GM12878 (cell line): ENCODE measurements around the gene CDR2. TPM values are rescaled to one million over a fixed set of nuclear protein-coding genes. Genes with fewer than 3 reads are reported as not detected.
A peak's percentile ranks its signal among the peaks of the same experiment; 100 is the strongest.

Source experiments
- GATAD2B ChIP-seq: fragments of 450-650 bp; conservative IDR thresholded peaks from 2 replicates; pipeline ENCODE4 v1.6.1; 2017; ENCODE audit warnings: low read depth, mild to moderate bottlenecking, moderate library complexity
- JUNB ChIP-seq: IDR thresholded peaks from 2 replicates; pipeline ENCODE4 v1.6.1; 2016; ENCODE audit warnings: antibody characterized with exemption, mild to moderate bottlenecking
- KDM1A ChIP-seq: fragments of 200-600 bp; sonication (generic); IDR thresholded peaks from 2 replicates; pipeline ENCODE4 v1.6.1; 2016; ENCODE audit warnings: borderline replicate concordance
- MXI1 ChIP-seq: fragments of 150-350 bp; IDR thresholded peaks from 2 replicates; pipeline ENCODE4 v1.6.1; 2011; ENCODE audit warnings: low read depth, mild to moderate bottlenecking, inconsistent platforms, low read length, improper control_type of control experiment
- SMARCA5 ChIP-seq: fragments of 450-650 bp; IDR thresholded peaks from 2 replicates; pipeline ENCODE4 v1.6.1; 2017; ENCODE audit warnings: mild to moderate bottlenecking
- TCF3 ChIP-seq: IDR thresholded peaks from 2 replicates; pipeline ENCODE4 v1.6.1; 2012; ENCODE audit warnings: low read depth, mild to moderate bottlenecking, low read length, borderline replicate concordance; ENCODE audit not compliant: insufficient read depth
- ZNF24 ChIP-seq: fragments of 450-650 bp; IDR thresholded peaks from 2 replicates; pipeline ENCODE4 v1.6.1; 2017; ENCODE audit warnings: antibody characterized with exemption, mild to moderate bottlenecking
- polyA plus RNA-seq, 11 experiments: library from polyadenylated mRNA; depleted of rRNA in 4 of 11; unstranded in 6 of 11; stranded (reverse) in 5 of 11; fragments of >200 nt; fragmentation: Nextera tagmentation in 4 of 11; fragmentation: Illumina TruSeq in 1 of 11; extraction: Ambion mirVana in 4 of 11; extraction: Trizol in 1 of 11; gene quantifications; 1 replicate in 1 of 11; 2 replicates in 10 of 11; pipeline versions ENCODE4 v1.2.1 to v1.2.3, GENCODE V29; 2011 to 2016; ENCODE audit warnings: inconsistent platforms in 2 of 11, missing spikeins in 2 of 11, low read depth in 1 of 11
- total RNA-seq, 4 experiments: library from RNA; depleted of rRNA in 3 of 4; stranded (reverse); fragments of >200 nt in 3 of 4; fragmentation: Illumina TruSeq in 1 of 4; extraction: Trizol in 1 of 4; gene quantifications; 2 replicates each; pipeline versions ENCODE4 v1.2.1 to v1.2.3, GENCODE V29; 2013 to 2021
- TF ChIP-seq, protein P1 (sequence below): fragments of 450-650 bp; IDR thresholded peaks from 2 replicates; pipeline ENCODE4 v1.6.1; 2017; ENCODE audit warnings: mild to moderate bottlenecking, moderate library complexity
- TF ChIP-seq, protein P2 (sequence below): fragments of 450-650 bp; IDR thresholded peaks from 2 replicates; pipeline ENCODE4 v1.6.1; 2018; ENCODE audit warnings: borderline replicate concordance, mild to moderate bottlenecking; ENCODE audit not compliant: partially characterized antibody
- TF ChIP-seq, protein P3 (sequence below): fragments of 450-650 bp; IDR thresholded peaks from 2 replicates; pipeline ENCODE4 v1.6.1; 2017; ENCODE audit warnings: mild to moderate bottlenecking, moderate library complexity

The CDR2 gene
- total and polyA plus RNA-seq, 10 of the 15 experiments (the other 5 are each of a cell fraction or from before 2014, with no cell fraction given) = 4.8 to 24.3 (median 19.2) TPM

DNA sequence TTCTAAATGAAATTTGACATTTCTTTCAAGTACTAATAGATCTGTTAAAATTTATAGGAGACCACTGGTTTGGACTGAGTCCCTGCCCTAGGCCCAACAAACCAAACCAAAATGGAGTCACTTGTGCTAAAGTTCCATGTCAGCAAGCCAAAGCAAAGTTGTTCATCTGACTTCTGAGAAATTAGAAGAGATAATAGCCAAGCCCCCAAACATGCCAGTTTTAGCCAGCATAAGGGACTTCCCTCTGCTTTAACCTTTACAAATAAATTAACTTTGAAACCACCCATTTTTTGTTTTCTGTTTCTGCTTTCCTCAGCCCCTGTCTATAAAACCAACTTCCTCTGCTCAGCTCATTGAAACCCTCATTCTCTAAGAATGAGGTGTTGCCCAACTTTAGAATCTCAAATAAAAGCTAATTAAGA, 18.9 kb downstream of the CDR2 start (continued):
- TF ChIP-seq, protein P1, sequence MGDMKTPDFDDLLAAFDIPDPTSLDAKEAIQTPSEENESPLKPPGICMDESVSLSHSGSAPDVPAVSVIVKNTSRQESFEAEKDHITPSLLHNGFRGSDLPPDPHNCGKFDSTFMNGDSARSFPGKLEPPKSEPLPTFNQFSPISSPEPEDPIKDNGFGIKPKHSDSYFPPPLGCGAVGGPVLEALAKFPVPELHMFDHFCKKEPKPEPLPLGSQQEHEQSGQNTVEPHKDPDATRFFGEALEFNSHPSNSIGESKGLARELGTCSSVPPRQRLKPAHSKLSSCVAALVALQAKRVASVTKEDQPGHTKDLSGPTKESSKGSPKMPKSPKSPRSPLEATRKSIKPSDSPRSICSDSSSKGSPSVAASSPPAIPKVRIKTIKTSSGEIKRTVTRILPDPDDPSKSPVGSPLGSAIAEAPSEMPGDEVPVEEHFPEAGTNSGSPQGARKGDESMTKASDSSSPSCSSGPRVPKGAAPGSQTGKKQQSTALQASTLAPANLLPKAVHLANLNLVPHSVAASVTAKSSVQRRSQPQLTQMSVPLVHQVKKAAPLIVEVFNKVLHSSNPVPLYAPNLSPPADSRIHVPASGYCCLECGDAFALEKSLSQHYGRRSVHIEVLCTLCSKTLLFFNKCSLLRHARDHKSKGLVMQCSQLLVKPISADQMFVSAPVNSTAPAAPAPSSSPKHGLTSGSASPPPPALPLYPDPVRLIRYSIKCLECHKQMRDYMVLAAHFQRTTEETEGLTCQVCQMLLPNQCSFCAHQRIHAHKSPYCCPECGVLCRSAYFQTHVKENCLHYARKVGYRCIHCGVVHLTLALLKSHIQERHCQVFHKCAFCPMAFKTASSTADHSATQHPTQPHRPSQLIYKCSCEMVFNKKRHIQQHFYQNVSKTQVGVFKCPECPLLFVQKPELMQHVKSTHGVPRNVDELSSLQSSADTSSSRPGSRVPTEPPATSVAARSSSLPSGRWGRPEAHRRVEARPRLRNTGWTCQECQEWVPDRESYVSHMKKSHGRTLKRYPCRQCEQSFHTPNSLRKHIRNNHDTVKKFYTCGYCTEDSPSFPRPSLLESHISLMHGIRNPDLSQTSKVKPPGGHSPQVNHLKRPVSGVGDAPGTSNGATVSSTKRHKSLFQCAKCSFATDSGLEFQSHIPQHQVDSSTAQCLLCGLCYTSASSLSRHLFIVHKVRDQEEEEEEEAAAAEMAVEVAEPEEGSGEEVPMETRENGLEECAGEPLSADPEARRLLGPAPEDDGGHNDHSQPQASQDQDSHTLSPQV = peak; percentile 100
- TF ChIP-seq, protein P2, sequence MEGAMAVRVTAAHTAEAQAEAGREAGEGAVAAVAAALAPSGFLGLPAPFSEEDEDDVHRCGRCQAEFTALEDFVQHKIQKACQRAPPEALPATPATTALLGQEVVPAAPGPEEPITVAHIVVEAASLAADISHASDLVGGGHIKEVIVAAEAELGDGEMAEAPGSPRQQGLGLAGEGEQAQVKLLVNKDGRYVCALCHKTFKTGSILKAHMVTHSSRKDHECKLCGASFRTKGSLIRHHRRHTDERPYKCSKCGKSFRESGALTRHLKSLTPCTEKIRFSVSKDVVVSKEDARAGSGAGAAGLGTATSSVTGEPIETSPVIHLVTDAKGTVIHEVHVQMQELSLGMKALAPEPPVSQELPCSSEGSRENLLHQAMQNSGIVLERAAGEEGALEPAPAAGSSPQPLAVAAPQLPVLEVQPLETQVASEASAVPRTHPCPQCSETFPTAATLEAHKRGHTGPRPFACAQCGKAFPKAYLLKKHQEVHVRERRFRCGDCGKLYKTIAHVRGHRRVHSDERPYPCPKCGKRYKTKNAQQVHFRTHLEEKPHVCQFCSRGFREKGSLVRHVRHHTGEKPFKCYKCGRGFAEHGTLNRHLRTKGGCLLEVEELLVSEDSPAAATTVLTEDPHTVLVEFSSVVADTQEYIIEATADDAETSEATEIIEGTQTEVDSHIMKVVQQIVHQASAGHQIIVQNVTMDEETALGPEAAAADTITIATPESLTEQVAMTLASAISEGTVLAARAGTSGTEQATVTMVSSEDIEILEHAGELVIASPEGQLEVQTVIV = peak; percentile 28
- TF ChIP-seq KDM1A (no peak), TCF3 (no peak), GATAD2B (no peak), SMARCA5 (no peak), ZNF24 (0 out of 2 replicates have a peak, but pooled peaks have one; percentile 36), JUNB (peak; percentile 19; the same call in 1 of the 2 replicates), MXI1 (no peak)
- TF ChIP-seq, protein P3, sequence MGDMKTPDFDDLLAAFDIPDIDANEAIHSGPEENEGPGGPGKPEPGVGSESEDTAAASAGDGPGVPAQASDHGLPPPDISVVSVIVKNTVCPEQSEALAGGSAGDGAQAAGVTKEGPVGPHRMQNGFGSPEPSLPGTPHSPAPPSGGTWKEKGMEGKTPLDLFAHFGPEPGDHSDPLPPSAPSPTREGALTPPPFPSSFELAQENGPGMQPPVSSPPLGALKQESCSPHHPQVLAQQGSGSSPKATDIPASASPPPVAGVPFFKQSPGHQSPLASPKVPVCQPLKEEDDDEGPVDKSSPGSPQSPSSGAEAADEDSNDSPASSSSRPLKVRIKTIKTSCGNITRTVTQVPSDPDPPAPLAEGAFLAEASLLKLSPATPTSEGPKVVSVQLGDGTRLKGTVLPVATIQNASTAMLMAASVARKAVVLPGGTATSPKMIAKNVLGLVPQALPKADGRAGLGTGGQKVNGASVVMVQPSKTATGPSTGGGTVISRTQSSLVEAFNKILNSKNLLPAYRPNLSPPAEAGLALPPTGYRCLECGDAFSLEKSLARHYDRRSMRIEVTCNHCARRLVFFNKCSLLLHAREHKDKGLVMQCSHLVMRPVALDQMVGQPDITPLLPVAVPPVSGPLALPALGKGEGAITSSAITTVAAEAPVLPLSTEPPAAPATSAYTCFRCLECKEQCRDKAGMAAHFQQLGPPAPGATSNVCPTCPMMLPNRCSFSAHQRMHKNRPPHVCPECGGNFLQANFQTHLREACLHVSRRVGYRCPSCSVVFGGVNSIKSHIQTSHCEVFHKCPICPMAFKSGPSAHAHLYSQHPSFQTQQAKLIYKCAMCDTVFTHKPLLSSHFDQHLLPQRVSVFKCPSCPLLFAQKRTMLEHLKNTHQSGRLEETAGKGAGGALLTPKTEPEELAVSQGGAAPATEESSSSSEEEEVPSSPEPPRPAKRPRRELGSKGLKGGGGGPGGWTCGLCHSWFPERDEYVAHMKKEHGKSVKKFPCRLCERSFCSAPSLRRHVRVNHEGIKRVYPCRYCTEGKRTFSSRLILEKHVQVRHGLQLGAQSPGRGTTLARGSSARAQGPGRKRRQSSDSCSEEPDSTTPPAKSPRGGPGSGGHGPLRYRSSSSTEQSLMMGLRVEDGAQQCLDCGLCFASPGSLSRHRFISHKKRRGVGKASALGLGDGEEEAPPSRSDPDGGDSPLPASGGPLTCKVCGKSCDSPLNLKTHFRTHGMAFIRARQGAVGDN = peak; percentile 100
- TF ChIP-seq, all 136 proteins: peak for 23
